Measurements from ENCODE around the gene SLC49A3.
A peak's percentile ranks its signal among the peaks of the same experiment; 100 is the strongest.
"Not testable (repeated sequence)": the region's sequence is repeated elsewhere in the genome, so short reads cannot be mapped to it uniquely, and the experiment has no call there.

SLC49A3 gene

DNA sequence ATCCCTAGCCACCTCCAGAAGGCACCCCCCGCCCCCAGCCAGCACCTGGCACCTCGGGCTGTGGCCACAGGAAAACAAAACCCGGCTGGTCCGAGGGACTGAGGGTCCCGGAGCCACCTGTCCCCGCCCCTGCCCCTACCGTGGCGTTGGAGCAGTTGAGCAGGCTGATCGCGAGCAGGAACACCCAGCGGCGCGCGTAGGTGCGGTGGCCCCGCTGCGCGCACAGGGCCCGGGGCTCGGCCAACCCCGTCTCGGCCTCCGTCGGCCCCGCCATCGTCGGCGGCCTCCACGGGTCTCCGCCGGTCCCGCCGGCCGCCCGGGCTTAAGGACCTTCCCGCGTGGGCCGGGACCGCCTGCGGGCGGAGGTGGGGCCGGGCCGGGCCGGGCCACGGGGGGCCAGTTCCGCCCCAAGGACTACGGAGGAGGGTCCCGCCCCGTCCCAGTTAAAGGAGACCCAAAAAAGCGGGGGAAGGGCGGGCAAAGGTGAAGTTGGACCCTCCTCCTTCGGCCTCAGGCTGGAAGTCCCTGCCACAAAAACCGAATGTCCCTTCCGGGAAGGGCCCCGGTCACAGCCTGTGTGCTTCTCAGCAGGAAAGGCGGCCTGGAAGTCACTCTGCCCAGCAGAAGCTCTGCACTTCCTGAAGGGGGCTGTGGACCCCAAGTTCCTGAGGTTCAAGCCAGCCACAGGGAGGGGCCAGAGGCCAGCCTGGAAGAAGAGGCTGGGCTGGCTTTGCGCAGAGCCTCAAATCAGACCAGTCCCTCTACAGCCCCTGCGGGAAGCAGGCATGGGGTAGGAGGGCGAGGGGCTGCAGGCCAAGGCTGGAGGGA is at the start of gene SLC49A3:
Gene SLC49A3, minus strand, starts transcription at position 298 of the 828 bp plus-strand sequence. Its CDS starts 24 bp downstream, at position 274.
- DNase-seq = no peak

DNA sequence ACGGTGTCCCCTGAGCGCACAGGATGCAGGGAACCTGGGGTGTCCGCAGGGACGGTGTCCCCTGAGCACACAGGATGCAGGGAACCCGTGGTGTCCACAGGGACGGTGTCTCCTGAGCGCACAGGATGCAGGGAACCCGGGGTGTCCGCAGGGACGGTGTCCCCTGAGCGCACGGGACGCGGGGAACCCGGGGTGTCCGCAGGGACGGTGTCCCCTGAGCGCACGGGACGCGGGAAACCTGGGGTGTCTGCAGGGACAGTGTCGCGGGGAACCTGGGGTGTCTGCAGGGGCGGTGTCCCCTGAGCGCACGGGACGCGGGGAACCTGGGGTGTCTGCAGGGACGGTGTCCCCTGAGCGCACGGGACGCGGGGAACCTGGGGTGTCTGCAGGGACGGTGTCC is 47.6 kb upstream of the SLC49A3 start:
- DNase-seq = not testable (repeated sequence)

DNA sequence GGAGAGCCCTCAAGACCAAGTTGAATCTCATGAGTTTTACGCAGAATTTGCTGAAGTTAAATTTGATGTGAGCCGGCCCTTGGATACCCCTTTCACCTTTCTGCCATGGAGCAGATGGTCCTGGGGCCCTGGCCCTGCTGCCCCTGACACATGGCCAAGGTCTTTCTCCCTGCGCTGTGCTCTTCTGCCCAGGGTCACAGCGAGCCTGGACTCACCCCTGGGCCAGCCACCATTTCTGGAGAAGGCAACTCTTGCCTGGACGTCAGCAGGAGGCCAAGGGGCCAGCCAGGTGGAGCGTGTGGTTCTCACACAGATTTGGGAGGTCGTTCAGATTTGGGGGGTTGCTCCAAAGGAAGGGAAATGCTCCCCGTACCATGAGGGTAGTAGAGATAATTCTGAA is 46.6 kb upstream of the SLC49A3 start:
- DNase-seq = no peak

DNA sequence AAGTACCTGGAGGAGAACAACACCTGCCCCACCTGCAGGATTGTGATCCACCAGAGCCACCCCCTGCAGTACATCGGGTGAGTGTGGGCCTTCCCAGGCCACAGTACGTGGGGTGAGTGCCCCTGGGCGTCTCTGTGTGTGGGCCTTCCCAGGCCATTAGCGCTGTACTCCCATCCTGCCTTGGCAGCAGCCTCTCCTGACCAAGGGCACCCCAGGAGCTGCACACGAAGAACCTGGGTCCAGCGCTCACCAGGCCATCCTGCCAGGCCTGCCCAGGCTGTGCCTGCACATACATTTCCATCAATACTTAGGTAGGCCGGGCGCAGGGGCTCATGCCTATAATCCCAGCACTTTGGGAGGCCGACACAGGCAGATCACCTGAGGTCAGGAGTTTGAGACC is 46.0 kb upstream of the SLC49A3 start:
- no peak for DNase-seq

DNA sequence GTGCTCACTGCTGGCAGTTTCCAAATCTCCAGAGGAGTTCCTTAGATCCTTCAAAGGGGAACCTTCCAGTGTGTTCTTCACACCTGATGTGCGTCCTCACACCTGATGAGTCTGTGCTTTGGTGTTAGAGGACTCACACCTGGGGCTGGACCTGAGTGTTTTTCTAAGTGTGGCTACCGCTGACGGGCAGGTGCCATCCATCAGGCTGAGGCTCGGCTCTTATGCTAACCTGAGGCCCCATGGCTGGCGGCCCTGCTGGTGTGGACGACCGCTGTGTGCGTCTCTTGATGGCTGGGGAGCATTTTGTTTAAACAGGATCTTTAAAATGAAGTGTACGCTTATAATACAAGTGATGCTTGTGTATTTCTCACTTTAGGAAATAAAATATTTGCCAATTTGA is 45.1 kb upstream of the SLC49A3 start:
- DNase-seq = no peak

DNA sequence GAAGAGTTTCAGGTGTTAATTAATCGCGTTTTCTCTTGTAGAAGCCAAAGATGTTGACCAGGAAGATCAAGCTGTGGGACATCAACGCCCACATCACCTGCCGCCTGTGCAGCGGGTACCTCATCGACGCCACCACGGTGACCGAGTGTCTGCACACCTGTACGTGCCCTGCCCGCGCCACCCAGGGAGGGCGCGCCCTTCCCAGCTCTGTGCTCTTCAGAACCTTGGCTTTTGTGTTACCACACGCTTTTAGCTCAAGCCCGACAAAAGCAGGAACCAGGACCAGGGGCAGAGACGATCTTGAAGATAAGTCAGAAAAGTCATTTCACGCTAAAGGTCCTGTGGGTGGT is 44.7 kb upstream of the SLC49A3 start:
- DNase-seq = no peak

DNA sequence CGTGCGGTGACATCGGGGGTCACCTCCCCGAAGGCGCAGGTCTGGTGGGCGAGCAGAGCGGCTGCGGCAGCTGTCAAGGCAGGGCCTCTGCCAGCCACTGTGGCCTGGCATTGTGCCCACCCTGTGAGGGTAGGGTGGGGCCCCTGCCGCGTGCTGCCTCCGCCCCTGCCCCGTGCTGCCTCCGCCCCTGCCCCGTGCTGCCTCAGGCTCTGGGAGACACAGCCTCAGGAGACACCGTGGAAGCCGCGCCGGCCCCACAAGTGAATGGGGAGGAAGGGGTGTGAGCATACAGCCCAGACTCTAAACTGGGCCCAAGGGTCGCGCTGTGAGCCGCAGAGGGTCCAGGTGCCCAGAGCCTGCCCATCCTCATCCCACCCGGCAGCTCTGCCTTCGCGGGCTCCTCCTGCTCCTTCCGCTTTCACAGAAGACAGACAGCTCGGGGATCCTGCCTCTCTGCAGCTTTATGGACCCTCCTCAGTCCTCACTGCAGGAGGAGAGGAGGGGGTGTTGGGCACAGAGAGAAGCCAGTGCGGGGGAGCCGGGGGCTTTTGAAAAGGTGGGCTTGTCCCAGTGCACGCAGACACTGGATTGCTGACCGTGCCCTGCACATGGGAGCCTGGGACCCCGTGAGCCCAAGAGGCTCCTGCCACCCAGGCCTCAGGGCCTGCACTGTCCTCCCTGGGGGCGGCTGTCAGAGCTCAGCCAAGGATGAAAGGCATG is 44.1 kb upstream of the SLC49A3 start:
- no peak for DNase-seq

DNA sequence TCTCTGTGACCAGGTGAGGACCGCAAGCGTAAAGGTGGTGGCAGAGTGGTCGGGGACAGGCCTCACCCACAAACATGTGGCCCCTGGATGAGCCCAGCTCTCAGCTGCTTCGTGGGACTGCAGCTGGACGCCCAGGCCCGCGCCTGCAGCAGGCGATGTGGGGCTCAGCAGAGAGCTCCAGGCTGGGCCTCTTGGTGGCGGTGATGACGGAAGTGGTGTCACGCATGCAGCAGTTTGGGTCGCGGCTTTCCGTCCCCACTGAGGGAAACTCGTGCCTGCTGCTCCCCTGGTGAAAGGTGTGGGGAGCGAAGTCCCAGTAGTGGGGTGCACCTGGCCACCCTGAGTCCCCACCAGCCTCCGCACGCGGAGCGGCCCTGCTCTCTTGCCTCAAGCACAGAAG is 43.5 kb upstream of the SLC49A3 start:
- DNase-seq = no peak

DNA sequence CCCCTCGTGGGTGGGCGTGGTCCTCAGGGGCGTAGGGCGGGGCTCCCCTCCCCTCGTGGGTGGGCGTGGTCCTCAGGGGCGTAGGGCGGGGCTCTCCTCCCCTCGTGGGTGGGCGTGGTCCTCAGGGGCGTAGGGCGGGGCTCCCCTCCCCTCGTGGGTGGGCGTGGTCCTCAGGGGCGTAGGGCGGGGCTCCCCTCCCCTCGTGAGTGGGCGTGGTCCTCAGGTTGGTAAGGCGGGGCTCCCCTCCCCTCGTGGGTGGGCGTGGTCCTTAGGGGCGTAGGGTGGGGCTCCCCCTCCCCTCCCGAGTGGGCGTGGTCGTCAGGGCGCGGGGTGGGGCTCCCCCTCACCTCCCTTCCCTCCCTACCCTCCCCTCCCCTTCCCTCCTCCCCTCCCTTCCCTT is 43.0 kb upstream of the SLC49A3 start:
- not testable (repeated sequence) for DNase-seq

DNA sequence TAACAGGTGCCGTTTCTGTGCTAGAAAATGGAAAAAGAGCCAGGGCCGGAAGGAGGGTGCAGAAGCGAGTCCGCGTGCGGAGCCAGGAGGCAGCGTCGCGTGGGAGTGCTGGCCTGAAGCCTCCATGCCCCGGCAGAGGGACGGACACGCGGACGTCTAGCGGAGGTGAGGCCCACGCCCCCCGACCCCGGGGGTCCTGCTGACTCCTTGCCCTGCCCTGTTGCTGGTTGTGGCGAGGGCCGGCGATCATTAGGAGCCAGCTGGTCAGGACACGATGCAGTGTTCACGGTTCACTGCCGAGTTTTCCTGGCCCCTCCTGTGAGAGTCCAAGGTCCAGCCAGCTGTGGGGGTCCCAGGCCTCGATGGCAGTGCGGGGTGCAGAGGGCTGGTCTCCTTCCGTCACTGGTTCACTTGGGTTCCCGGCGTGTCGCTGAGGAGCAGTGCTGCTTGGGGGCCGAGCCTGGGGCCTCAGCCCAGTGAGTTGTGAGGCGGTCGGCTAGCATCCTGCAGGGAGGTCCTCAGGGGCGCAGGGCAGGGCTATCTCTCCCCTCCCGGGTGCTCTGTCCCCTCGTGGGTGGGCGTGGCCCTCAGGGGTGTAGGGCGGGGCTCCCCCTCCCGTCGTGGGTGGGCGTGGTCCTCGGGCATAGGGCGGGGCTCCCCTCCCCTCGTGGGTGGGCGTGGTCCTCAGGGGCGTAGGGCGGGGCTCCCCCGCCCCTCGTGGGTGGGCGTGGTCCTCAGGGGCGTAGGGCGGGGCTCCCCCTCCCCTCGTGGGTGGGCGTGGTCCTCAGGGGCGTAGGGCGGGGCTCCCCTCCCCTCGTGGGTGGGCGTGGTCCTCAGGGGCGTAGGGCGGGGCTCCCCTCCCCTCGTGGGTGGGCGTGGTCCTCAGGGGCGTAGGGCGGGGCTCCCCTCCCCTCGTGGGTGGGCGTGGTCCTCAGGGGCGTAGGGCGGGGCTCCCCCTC is 42.3 kb upstream of the SLC49A3 start:
- not testable (repeated sequence) for DNase-seq

DNA sequence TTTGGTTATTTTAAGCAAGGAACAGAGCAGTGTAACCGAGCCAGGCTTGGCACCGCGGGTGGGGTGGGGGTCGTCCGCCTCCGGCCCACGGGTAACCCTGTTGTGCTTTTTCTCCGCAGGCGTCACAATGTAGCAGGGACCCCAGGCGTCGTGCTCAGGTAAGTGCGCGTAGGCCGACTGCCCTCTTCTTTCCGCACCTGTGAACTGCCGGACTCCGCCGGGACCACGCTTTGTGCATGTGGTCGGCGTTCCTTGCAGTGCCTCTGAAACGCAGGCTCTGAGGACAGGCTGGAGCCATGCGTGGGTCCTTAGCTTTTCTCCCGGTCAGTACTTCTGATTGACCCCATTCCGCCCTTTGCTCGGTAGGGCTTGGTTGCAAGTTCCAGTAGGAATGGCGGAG is 41.6 kb upstream of the SLC49A3 start:
- no peak for DNase-seq

DNA sequence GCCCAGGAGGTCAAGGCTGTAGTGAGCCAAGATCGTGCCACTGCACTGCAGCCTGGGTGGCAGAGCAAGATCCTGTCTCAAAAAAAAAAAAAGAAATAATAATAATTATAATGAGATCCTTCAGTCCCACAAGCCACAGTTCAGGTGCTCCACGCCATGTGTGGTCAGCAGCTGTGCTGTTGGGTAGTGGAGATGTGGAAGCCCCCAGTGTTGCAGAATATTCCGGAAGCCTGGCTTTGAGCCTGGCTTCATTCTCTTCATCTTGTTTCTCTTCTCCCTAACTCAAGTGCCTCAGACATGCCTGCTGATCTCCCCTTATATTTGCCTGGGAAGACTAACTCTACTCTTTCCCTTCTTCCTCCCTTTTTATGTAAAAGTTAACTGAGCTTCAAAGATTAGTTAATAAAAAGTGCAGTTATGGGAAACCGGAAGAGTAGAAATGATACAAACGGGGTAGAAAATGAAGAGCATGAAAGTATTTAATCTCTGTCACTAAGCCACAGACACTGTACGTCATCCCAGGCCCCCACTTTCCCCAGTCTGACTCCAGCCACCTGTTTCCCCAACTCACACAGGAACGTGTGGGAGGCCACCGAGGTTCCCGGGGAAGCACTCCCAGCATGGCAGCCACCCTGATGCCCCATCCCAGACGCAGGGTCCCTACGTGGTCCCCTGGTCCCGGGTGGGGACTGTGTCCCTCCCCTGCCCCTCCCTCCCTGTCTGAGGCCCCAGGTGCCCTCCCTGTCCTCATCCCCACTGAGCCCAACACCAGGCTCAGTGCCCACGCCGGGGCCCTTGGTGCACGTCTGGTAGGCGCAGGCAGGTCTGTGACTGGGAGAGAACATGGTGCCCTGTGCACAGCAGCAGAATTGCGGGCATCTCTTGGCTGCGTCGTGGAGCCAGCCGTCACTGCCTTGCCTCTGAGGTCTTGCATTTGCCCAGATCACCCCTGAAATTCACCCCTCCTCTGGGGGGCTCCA is 40.7 kb upstream of the SLC49A3 start:
- DNase-seq = no peak

DNA sequence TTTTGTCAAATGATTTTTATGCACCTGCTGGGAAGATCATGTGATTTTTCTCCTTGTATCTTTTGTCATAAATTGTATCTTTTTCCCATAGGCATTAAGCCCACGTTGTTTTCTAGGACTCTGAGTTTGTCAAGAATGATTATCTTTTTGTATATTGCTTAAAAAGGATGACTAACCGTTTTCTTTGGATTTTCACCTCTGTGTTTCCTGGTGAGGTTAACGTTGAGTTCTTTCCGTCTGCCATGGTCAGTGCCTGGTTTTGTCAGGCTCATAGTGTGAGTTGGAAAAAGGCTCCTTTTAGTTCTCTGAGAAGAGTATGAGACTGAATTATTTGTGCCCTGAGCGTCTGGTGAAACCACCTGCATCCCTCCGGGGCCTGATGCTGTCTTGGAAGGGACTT is 38.6 kb upstream of the SLC49A3 start:
- no peak for DNase-seq

DNA sequence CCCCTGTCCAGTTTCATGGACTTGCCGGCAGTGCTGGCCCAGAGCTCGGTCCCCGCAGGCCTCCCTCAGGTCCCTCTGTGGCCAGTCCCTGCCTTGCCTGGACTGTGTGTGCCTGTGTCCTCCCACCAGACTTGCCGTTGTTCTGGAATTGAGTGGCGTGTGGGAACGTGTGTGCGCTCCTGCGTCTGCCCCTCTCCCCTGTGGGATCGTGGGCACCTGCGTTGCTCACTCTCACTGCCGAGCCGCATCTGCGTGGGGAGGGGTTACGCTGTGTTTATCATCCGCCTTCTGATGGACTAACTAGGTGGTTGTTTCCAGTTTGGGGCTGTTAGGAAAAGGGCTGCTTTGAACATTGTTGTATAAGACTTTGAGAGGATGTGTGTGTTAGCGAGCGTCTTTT is 37.9 kb upstream of the SLC49A3 start:
- peak in 4 of 58 donors; percentile 10 to 49 (median 30) for DNase-seq

DNA sequence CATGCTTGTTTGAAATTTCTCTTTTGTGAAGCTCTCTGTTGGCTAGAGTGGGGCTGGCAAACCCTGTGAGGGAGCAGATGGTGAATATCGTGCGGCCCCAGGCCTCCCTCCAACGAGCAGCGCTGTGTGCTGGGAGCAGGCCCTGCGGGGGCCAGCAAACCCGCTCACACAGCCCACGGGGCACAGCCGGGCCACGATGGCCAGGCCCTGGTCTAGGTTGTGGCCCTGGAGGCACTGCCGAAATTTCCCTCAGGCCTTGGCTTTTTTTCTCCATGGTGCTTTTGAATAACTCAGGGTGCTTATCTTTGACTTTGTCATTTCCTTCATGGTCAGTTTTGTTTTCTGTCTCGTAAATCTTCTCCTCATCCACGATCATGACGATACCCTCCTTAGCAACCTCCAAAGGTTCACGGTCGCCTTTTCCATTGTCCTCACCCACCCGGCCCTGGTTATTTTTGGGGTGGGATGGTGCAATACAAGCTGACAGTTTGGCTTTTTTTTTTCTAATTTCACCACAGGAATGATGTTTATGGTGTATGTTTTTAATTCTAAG is 37.4 kb upstream of the SLC49A3 start:
- DNase-seq = peak in 3 of 58 donors; percentile 27 to 59 (median 37)

DNA sequence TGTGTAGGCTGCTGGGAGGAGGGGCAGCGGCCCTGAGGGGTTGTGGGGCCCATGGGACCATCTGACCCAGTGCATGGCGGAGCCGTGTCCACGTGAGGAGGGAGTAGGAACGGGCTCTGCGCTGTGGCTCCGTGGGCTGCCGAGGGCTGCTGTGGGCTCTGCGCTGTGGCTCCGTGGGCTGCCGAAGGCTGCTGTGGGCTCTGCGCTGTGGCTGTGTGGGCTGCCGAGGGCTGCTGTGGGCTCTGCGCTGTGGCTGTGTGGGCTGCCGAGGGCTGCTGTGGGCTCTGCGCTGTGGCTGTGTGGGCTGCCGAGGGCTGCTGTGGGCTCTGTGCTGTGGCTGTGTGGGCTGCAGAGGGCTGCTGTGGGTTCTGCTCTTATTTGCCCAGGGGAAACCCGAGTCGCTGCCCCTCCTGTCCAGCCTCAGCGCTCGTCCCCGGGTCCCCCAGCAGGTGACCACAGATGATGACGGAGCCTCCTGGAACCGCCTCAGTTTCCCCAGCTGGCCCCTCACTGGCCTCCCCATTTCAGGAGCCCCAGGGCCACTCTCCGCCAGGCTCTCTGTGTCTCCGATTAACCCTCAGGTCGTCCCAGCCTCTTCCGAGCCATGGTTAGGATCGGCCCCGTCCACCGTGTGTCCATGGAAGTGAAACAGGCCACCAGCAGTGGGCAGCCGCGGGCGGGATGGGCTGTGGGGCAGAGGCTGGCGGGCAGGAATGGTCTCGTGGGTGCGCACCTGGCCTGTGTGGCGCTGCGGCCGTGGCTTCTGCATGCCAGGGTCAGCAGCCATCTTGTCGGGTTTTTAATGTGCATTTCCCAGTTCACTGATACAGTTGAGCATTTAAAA is 36.7 kb upstream of the SLC49A3 start:
- peak in 1 of 58 donors; percentile 31 for DNase-seq

DNA sequence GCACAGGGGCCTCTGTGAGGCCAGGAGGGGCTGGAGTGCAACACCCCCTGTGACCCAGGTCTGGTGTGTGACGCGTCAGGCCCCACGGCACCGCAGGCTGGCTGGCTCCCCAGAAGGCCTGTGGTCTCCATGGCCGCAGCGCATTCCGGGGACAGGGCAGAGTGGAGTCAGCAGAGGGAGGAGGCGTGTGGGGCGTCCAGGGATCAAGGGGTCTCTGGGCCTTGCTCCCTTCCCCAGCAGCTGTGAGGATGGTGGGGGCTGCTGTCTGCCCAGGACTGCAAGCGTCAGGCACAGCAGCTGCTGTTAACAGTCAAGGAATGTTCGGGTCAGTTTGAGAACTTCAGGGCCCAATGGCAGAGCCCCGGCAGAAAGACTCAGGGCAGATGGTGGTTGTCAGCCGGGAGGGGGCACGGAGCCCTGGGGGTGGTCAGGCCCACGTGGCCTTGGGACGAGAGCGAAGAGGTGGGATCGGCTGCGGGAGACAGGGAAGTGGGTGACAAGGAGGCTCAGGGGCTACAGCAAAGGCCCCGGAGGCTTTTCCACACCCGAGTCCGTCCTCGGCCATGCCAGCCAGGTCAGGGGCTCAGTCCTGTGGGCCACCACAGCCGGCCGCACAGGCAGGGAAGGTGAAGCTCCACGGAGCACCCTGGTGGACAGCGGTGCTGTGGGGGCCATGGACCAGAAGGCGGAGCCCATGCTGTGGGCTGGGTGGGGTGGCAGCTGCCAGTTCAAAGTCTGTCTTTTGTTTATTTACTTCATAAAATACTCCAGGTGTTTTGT is 35.0 kb upstream of the SLC49A3 start:
- no peak for DNase-seq

DNA sequence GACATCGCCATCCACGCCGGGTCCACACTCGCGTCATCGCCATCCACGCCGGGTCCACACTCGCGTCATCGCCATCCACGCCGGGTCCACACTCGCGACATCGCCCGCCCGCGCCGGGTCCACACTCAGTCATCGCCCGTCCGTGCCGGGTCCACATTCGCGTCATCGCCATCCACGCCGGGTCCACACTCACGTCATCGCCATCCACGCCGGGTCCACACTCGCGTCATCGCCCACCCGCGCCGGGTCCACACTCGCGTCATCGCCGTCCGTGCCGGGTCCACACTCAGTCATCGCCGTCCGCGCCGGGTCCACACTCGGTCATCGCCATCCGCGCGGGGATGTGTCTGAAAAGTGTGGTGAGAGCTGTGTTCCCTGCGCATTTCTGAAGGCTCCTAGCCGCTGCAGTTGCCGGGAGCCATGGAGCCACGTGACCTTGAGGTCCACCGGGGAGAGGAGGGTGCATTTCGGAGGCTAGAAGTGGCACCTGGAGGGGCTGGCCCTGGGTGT is 34.0 kb upstream of the SLC49A3 start:
- DNase-seq = no peak
